Right lobe of liver (tissue), 4 donors: ENCODE measurements around the gene CBFA2T2.

Experiments used
- CTCF ChIP-seq, 4 donors: fragments of 200-600 bp in 3 of 4; fragments of 450-650 bp in 1 of 4; IDR thresholded peaks; one replicate each; pipeline versions ENCODE4 v1.5.1 to v1.8.0; 2016 to 2022; ENCODE audit warnings: antibody characterized with exemption in 4 of 4, mild to moderate bottlenecking in 2 of 4
- POLR2A ChIP-seq: fragments of 450-650 bp; IDR thresholded peaks from one replicate; pipeline ENCODE4 v1.6.1; 2017; ENCODE audit warnings: antibody characterized with exemption, mild to moderate bottlenecking
- donor health status: DM: no; HTN: no; CAD: no.
- donor health status: DM: no; HTN: no; CAD: no.
- donor health status: DM: no; HTN: yes; CAD: no.

GRCh38 chr20:33606118-33606771 lies 116.3 kb downstream of the CBFA2T2 start:
- TF ChIP-seq CTCF (IDR thresholded peaks at IDR 0.05), result no peak
- TF ChIP-seq POLR2A, result no peak
